GM19099 (cell line): ENCODE results near the gene PSD2.

Experiments
- POLR2A ChIP-seq: IDR thresholded peaks from 3 replicates; pipeline ENCODE4 v1.6.1; 2011; ENCODE audit warnings: low read depth; ENCODE audit not compliant: insufficient read length; ENCODE audit errors: extremely low read depth

PSD2 gene

GRCh38 chr5:139794067-139794846 is 1.4 kb upstream of the PSD2 start:
- TF ChIP-seq POLR2A, result no peak

GRCh38 chr5:139796061-139796806 is 626 bp downstream of the PSD2 start:
- no peak for TF ChIP-seq POLR2A

GRCh38 chr5:139797335-139797734 is 1.7 kb downstream of the PSD2 start:
- no peak for TF ChIP-seq POLR2A

GRCh38 chr5:139797856-139798510 is 2.4 kb downstream of the PSD2 start:
- no peak for TF ChIP-seq POLR2A

- no peak for TF ChIP-seq POLR2A
These were observed 3.3 kb downstream of the PSD2 start for GRCh38 chr5:139798883-139799282.

GRCh38 chr5:139799359-139799758 is 3.8 kb downstream of the PSD2 start:
- TF ChIP-seq POLR2A, result no peak

GRCh38 chr5:139803978-139804377 is 8.4 kb downstream of the PSD2 start:
- no peak for TF ChIP-seq POLR2A

GRCh38 chr5:139804800-139805397 is 9.3 kb downstream of the PSD2 start:
- TF ChIP-seq POLR2A, result no peak

- TF ChIP-seq POLR2A, result no peak
These were observed 9.9 kb downstream of the PSD2 start for GRCh38 chr5:139805545-139805944.

GRCh38 chr5:139806111-139806510 is 10.5 kb downstream of the PSD2 start:
- no peak for TF ChIP-seq POLR2A

GRCh38 chr5:139806726-139807646 is 11.4 kb downstream of the PSD2 start:
- no peak for TF ChIP-seq POLR2A

- no peak for TF ChIP-seq POLR2A
These were observed 12.0 kb downstream of the PSD2 start for GRCh38 chr5:139807647-139808030.

- TF ChIP-seq POLR2A, result no peak
These were observed 13.1 kb downstream of the PSD2 start for GRCh38 chr5:139808481-139809330.
